ENCODE results near the gene ZNF837. TPM values are rescaled to one million over a fixed set of nuclear protein-coding genes. Genes with fewer than 3 reads are reported as not detected.
"Not testable (repeated sequence)": the region's sequence is repeated elsewhere in the genome, so short reads cannot be mapped to it uniquely, and the experiment has no call there.

Gene ZNF837
- total RNA-seq = 1.1 and 1.5 TPM in 2 replicates

DNA sequence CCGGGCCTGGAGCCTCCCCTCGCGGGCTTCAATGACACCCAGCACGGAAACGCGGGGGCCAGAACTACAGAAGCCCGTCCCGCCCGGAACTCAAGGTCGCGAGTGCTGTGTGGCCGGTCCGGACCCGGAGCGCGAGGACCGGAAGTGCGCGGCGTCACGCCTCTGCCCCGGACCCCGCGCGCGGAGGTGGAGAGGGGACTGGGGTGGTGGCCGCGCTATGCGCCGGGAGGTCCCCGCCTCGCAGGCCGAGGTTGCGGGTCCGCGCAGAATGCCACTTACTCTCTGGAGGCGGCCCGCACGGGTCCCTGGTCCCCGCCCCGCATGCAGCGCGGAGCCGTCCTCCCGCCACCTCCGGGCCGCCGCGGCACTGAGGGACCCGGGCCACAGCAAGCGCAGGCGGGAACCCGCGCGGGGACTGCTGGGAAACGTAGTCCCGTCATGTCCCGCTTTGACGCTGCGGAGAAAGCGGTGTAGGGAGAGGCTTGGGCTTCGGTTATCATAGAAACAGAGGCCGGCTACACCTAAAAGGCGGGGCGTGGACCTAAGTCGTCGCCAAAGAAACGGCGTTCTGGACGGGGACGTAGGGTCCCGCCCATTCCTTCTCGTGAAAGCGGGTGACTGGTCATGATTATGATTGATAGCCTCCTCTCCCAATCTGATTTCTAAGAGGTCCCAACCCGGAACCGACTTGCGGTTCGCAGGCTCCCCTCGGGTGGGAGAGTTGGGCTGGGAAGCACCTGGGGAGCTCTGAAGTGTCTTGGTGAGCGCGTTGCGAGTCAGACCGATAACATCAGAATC, at the start of gene ZNF837:
ZNF837 (minus strand) TSS at position 369 of the 798 bp plus-strand sequence. CDS start 11,698 bp downstream, outside the sequence.
- Mint-ChIP-seq H3K4me3 (ENCODE audit: low read depth) (peak within 1 kb of the TSS; percentile 90), H3K9me3 (no peaks in the 10 kb centered on the region), H3K36me3 (ENCODE audit: low read depth) (no peaks in the 10 kb centered on the region), H3K4me1 (ENCODE audit: low read depth) (peaks cover 24% of the 10 kb centered on the region), H3K27me3 (ENCODE audit: low read depth) (no peaks in the 10 kb centered on the region), H3K27ac (peak within 1 kb of the TSS; percentile 85)
- DNase-seq (ENCODE audit: low spot score) = peak; percentile 99
- intact Hi-C loops (cut with micrococcal nuclease) = loop anchor here (1.0 to 10.0 kb wide), 9 partner anchors 19 to 156 kb away; partner anchors contain the start of genes ERVK3-1, ZNF132, ZNF446 and ZNF497

DNA sequence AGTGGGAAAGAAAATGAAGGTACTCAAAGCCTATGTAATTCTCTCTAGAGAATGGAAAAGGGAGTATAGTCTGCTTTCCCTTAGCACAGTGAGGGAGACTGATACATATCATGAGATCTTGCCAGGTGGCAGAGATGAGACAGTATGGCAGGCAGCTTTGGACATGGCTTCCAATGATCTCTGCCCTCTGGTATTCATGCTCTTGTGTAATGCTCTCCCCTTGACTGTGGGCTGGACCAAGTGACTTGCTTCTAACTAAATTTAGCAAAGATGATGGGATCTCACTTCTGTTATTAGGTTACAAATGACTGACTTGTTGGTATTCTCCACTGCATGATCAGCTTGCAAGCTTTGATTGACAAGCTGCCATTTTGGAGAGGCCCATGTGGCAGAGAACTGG, 48.9 kb upstream of the ZNF837 start:
- H3K9me3 Mint-ChIP-seq = peaks cover 90% of the 10 kb centered on the region
- no peak overlapping the region for H3K27ac Mint-ChIP-seq
- DNase-seq (ENCODE audit: low spot score) = no peak
- H3K36me3 Mint-ChIP-seq (ENCODE audit: low read depth) = peaks cover 39% of the 10 kb centered on the region
- no peak overlapping the region for H3K4me3 Mint-ChIP-seq (ENCODE audit: low read depth)
- H3K4me1 Mint-ChIP-seq (ENCODE audit: low read depth) = no peaks in the 10 kb centered on the region
- no peaks in the 10 kb centered on the region for H3K27me3 Mint-ChIP-seq (ENCODE audit: low read depth)
- intact Hi-C loops (cut with micrococcal nuclease) = no loop called here

DNA sequence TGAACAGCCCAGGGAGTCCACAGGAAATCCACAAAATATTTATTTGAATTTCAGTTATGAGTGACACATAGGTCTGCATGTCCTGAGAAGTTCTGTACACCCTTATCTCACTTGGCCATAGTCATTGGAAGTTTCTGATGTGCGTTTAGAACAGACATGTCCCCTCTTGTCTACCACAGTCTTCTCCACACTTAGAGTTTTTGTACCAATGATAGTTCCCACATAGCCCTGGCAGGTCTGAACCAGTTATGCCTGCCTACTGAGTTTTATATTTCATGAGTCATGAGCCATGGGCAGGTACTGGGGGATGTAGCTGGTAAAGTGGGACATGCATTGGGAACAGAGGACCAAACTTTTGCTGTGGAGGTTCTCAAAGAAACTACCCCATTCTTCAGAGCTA, 47.8 kb upstream of the ZNF837 start:
- Mint-ChIP-seq H3K27ac (no peak overlapping the region), H3K27me3 (ENCODE audit: low read depth) (no peaks in the 10 kb centered on the region), H3K9me3 (peaks cover 86% of the 10 kb centered on the region), H3K36me3 (ENCODE audit: low read depth) (peaks cover 29% of the 10 kb centered on the region), H3K4me1 (ENCODE audit: low read depth) (no peaks in the 10 kb centered on the region), H3K4me3 (ENCODE audit: low read depth) (no peak overlapping the region)
- intact Hi-C loops (cut with micrococcal nuclease) = no loop called here
- no peak for DNase-seq (ENCODE audit: low spot score)

DNA sequence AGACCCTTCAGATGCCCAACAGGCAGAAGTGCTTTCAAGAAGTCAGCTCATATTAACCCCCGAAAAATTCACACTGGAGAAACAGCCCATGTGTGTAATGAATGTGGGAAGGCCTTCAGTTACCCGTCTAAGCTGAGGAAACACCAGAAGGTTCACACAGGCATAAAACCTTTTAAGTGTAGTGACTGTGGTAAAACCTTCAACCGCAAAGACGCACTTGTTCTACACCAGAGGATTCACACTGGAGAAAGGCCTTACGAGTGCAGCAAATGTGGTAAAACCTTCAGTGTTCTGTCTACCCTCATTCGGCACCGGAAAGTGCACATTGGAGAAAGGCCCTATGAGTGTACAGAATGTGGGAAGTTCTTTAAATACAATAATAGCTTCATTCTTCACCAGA, 36.2 kb upstream of the ZNF837 start:
- Mint-ChIP-seq H3K36me3 (ENCODE audit: low read depth) (peaks cover 68% of the 10 kb centered on the region), H3K27ac (no peak overlapping the region), H3K9me3 (peaks cover 36% of the 10 kb centered on the region), H3K27me3 (ENCODE audit: low read depth) (no peaks in the 10 kb centered on the region), H3K4me3 (ENCODE audit: low read depth) (no peak overlapping the region), H3K4me1 (ENCODE audit: low read depth) (no peaks in the 10 kb centered on the region)
- intact Hi-C loops (cut with micrococcal nuclease) = no loop called here
- no peak for DNase-seq (ENCODE audit: low spot score)

DNA sequence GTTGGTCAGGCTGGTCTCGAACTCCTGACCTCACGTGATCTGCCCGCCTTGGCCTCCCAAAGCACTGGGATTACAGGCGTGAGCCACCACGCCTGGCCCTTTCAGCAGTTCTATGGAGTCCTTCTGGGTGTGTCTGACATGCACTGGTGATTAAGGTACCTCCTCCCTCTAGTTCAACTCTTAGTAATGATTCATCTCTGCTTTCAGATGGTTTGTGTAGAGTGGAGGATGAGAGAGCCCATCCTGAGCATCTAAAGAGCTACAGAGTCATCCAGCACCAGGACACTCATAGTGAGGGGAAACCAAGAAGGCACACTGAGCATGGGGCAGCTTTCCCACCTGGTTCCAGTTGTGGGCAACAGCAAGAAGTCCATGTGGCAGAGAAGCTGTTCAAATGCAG, 35.8 kb upstream of the ZNF837 start:
- H3K27me3 Mint-ChIP-seq (ENCODE audit: low read depth) = no peaks in the 10 kb centered on the region
- no peaks in the 10 kb centered on the region for H3K4me1 Mint-ChIP-seq (ENCODE audit: low read depth)
- intact Hi-C loops (cut with micrococcal nuclease) = no loop called here
- no peak overlapping the region for H3K27ac Mint-ChIP-seq
- no peak overlapping the region for H3K4me3 Mint-ChIP-seq (ENCODE audit: low read depth)
- peaks cover 66% of the 10 kb centered on the region for H3K36me3 Mint-ChIP-seq (ENCODE audit: low read depth)
- H3K9me3 Mint-ChIP-seq = peaks cover 34% of the 10 kb centered on the region
- DNase-seq (ENCODE audit: low spot score) = no peak

DNA sequence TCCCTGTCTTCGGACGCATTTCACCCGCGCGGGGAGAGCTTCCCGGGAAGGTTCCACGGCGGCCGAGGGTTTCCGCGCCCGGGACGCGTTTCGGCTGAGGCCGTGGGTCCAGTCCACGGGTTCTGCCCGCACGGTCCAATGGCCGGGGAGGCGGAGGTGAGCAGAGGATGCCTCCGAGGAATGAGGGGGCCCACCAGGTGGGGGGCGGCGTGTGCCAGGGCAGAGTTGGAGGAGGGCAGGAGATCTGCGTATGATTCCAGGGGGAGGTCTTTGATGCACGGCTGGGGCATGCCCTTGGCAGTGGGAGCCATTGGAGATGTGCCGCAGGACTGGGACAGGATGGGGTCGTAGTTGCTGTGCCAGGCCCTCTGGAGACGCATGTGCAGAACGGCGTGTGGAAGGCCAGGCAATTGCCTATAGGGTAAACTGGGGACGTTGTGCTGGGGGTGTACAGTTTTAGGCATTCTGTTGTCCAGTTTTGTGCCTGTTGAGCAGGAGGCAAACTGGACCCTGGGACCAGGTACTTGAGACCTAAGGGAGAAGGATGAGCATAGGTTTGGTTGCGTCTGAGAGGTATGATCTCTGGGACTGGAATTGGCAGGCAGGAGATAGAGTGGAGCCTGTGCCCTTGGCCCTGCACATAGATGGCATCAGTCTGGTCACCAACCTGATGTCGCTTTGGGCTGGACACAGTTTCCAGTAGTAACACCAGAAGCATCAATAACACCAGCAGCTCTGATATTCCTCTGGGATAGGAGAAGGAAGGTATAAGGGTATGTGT, 28.4 kb upstream of the ZNF837 start:
- peak overlapping the region; percentile 36 for H3K27ac Mint-ChIP-seq
- H3K4me3 Mint-ChIP-seq (ENCODE audit: low read depth) = peak overlapping the region; percentile 85
- intact Hi-C loops (cut with micrococcal nuclease) = loop anchor here (2.0 to 5.0 kb wide), 3 partner anchors 68 to 227 kb away; partner anchors contain the start of genes ERVK3-1, ZNF274 and ZNF446
- peaks cover 6% of the 10 kb centered on the region for H3K9me3 Mint-ChIP-seq
- H3K27me3 Mint-ChIP-seq (ENCODE audit: low read depth) = no peaks in the 10 kb centered on the region
- peaks cover 27% of the 10 kb centered on the region for H3K4me1 Mint-ChIP-seq (ENCODE audit: low read depth)
- no peak for DNase-seq (ENCODE audit: low spot score)
- peaks cover 13% of the 10 kb centered on the region for H3K36me3 Mint-ChIP-seq (ENCODE audit: low read depth)

DNA sequence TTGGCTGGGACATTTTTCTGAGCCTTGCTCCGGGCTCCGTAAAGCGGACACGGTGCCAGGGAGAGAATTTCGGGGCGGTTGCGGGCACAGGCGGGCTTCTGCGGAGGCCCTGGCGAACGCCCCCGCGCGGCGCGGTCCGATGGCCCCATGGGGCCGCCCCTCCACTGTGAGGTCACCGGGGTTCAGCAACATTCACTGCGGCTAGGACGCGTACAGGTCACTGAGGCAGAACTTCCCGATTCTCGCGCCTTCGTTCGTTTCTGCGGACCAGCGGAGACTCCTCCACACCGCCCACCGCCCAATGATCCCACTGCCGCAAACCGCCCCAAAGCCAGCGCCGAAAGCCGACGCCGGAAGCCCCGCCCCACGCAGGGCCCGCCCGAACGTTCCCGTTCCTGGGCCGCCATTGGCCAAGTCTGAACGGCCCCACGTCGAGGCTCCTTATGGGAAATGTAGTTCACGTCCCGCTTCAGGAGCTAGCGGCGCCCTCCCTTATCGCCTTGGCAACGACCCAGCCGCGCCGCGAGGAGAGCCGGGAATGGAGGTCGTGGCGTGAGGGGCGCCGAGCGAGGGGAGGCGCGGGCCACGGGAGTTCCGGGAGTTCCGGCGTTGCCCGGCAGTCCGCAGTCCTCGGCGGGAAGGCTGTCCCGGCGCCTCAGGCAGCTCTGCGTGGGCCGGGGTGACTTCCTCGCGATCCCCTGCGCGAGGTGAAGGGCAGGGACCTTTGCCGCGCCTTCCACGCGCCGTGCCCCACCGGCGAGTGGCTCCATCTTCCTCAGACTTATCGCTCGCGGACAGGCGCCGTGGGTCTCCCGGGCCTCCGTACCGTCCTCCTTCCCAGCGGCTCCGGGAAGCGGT, 27.6 kb upstream of the ZNF837 start, which contains the start of gene ZNF584:
ZNF584 (plus strand) TSS at position 498 of the 858 bp plus-strand sequence. CDS start 499 bp downstream, outside the sequence.
- peak within 1 kb of the TSS; percentile 90 for H3K27ac Mint-ChIP-seq
- H3K27me3 Mint-ChIP-seq (ENCODE audit: low read depth) = no peaks in the 10 kb centered on the region
- peaks cover 10% of the 10 kb centered on the region for H3K36me3 Mint-ChIP-seq (ENCODE audit: low read depth)
- intact Hi-C loops (cut with micrococcal nuclease) = loop anchor here (1.0 to 5.0 kb wide), 8 partner anchors 21 to 226 kb away; partner anchors contain the start of genes ERVK3-1, RPS5, ZNF274 and ZNF324B
- peak; percentile 89 for DNase-seq (ENCODE audit: low spot score)
- H3K4me1 Mint-ChIP-seq (ENCODE audit: low read depth) = peaks cover 32% of the 10 kb centered on the region
- H3K4me3 Mint-ChIP-seq (ENCODE audit: low read depth) = peak within 1 kb of the TSS; percentile 85
- peaks cover 6% of the 10 kb centered on the region for H3K9me3 Mint-ChIP-seq

DNA sequence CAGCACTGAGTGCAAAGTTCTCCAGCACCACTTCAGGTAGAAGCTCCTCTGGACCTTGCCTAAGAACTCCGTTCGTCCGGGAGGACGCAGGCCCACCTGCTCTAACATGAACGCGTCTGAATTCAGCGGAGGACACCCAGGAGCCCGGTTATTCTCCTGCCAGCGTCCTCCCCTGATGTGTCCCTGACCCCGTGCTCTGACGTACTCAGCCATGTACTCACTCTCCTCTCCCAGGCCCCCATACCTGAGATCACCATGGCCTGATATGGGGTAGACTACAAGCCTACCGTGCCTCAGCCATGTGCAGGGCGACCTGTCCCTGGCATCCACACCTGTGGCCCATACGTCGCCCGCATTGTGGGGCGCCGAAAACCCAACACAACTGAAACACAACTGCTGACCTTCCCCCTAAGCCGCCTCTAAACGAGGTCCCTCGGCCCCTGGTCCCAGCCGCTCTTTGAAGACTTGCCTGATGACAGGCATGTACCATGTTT, 26.9 kb upstream of the ZNF837 start:
- Mint-ChIP-seq H3K27ac (peak overlapping the region; percentile 90), H3K4me3 (ENCODE audit: low read depth) (peak overlapping the region; percentile 85), H3K9me3 (peaks cover 3% of the 10 kb centered on the region), H3K36me3 (ENCODE audit: low read depth) (peaks cover 7% of the 10 kb centered on the region), H3K4me1 (ENCODE audit: low read depth) (peaks cover 35% of the 10 kb centered on the region), H3K27me3 (ENCODE audit: low read depth) (no peaks in the 10 kb centered on the region)
- DNase-seq (ENCODE audit: low spot score) = no peak
- intact Hi-C loops (cut with micrococcal nuclease) = loop anchor here (1.0 to 5.0 kb wide), 8 partner anchors 20 to 225 kb away; partner anchors contain the start of genes ERVK3-1, RPS5, ZNF274 and ZNF324B

DNA sequence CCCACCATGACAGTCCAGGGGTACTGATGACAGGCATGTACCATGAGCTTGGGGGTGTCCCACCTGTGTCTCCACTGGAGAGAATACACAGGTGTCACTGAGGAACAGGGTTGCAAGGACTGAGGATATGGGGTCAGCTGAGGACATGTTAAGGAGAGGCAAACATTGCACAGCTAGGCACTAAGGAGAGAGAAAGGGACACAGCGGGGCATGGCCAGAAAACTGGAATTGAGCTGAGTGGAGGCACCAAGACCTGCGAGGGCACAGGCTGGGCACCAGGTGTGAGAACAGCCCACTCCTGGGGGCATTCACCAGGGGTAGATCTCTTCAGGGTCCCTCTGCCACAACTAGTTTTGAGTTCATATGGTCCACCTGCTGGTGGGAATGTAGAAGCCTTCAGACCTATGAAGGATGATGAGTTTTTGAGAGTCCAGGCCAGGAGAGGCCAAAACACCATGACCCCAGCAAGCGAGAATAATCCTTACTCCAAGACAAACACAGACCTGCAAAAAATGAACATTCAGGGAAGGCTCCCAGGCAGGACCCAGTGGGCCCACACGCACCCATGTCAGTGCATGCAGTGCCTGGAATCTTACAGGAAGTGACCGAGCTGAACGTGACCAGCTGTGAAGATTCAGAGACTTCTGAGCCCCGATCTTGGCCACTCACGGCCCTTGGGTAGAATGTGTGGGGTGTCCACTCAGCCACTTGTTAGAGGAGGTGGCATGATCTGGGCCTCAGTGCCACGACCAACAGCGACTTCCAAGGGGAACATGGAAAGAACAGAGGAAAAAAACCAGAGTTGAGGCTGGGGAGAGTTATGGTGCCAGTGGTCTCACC, 26.2 kb upstream of the ZNF837 start:
- intact Hi-C loops (cut with micrococcal nuclease) = loop anchor here (5.0 kb wide), 1 partner anchor 225 kb away; the partner anchor contains the start of gene ZNF274

DNA sequence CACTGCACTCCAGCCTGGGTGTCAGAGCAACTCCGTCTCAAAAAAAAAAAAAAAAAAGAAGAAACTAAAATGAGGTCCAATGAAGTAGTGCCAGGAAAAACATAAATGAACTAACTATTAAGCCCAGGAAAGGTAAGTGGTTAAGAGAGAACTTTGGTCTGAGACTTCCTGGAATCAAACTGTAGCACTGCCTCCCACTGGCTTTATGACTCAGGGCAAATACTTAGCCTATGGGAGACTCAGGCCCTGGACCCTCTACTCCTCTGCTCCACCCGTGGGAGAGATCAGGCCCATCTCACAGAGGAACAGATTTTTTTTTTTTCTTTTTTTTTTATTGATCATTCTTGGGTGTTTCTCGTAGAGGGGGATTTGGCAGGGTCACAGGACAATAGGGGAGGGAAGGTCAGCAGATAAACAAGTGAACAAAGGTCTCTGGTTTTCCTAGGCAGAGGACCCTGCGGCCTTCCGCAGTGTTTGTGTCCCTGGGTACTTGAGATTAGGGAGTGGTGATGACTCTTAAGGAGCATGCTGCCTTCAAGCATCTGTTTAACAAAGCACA, 23.2 kb upstream of the ZNF837 start:
- H3K27ac Mint-ChIP-seq; H3K27me3 Mint-ChIP-seq (ENCODE audit: low read depth); H3K9me3 Mint-ChIP-seq; DNase-seq (ENCODE audit: low spot score); H3K4me3 Mint-ChIP-seq (ENCODE audit: low read depth); H3K36me3 Mint-ChIP-seq (ENCODE audit: low read depth): not testable (repeated sequence)
- peaks cover 27% of the 10 kb centered on the region for H3K4me1 Mint-ChIP-seq (ENCODE audit: low read depth)
- intact Hi-C loops (cut with micrococcal nuclease) = loop anchor here (5.0 kb wide), 1 partner anchor 77 kb away; the partner anchor contains the start of gene ZSCAN22

More for the DNA sequence above, 26.2 kb upstream of the ZNF837 start:
- Mint-ChIP-seq H3K36me3 (ENCODE audit: low read depth) (peaks cover 3% of the 10 kb centered on the region), H3K27me3 (ENCODE audit: low read depth) (no peaks in the 10 kb centered on the region), H3K4me1 (ENCODE audit: low read depth) (peaks cover 35% of the 10 kb centered on the region), H3K4me3 (ENCODE audit: low read depth) (peak overlapping the region; percentile 85), H3K9me3 (no peaks in the 10 kb centered on the region), H3K27ac (peak overlapping the region; percentile 90)
- no peak for DNase-seq (ENCODE audit: low spot score)
